ENCODE measurements around the gene LENG1. TPM values are rescaled to one million over a fixed set of nuclear protein-coding genes. Genes with fewer than 3 reads are reported as not detected.

LENG1 gene
- total and polyA plus RNA-seq, 4 experiments from 2014 or later: 9.9 to 22.7 (median 18.8) TPM

- no peaks in the 10 kb centered on the region for H3K27me3 ChIP-seq (ENCODE audit: insufficient read depth, low read length)
- no peaks in the 10 kb centered on the region for H3K9me3 ChIP-seq (ENCODE audit: control insufficient read depth in 1 of 2, low read length in 2 of 2)
- no peak overlapping the region for H3K4me3 ChIP-seq (ENCODE audit: low read length in 2 of 2)
- no peak for DNase-seq
- intact Hi-C loops (cut with micrococcal nuclease): no loop called here
- peaks cover 46% of the 10 kb centered on the region for H3K36me3 ChIP-seq (ENCODE audit: insufficient read depth, low read length)
- Mint-ChIP-seq H3K4me3 (no peak overlapping the region), H3K36me3 (peaks cover 18 to 47% of the 10 kb centered on the region in 2 donors), H3K27ac (no peak overlapping the region), H3K27me3 (no peaks in the 10 kb centered on the region), H3K9me3 (peaks cover 0 to 2% (median 0%) of the 10 kb centered on the region in 8 donors), H3K4me1 (no peaks in the 10 kb centered on the region)
- H3K27ac ChIP-seq (ENCODE audit: low read depth, low read length): no peak overlapping the region
- ChIA-PET POLR2A (ENCODE audit: partially characterized antibody) (interaction anchor here (1.5 to 2.2 kb wide), 2 partner anchors 8 to 13 kb away, joined by 3 to 6 read pairs; partner anchors contain the start of genes CNOT3, PRPF31 and TFPT), CTCF (ENCODE audit: partially characterized antibody) (no interaction called here)
- no peaks in the 10 kb centered on the region for H3K4me1 ChIP-seq (ENCODE audit: insufficient read depth, low read length)
Measured at GRCh38 chr19:54128441-54128725, 31.1 kb downstream of the LENG1 start.

GRCh38 chr19:54127688-54128440 is 31.7 kb downstream of the LENG1 start:
- intact Hi-C loops (cut with micrococcal nuclease): no loop called here
- H3K27me3 Mint-ChIP-seq: no peaks in the 10 kb centered on the region
- no peak overlapping the region for H3K4me3 Mint-ChIP-seq

GRCh38 chr19:54125713-54126112 is 33.8 kb downstream of the LENG1 start:
- Mint-ChIP-seq H3K36me3 (peaks cover 27 to 52% of the 10 kb centered on the region in 2 donors), H3K4me3 (no peak overlapping the region), H3K27me3 (no peaks in the 10 kb centered on the region), H3K4me1 (no peaks in the 10 kb centered on the region), H3K9me3 (peaks cover 0 to 2% (median 0%) of the 10 kb centered on the region in 8 donors), H3K27ac (no peak overlapping the region)
- CTCF ChIA-PET (ENCODE audit: partially characterized antibody): no interaction called here
- Histone ChIP-seq H3K4me1 (ENCODE audit: insufficient read depth, low read length) (no peaks in the 10 kb centered on the region), H3K36me3 (ENCODE audit: insufficient read depth, low read length) (peaks cover 68% of the 10 kb centered on the region), H3K4me3 (ENCODE audit: low read length in 2 of 2) (no peak overlapping the region), H3K9me3 (ENCODE audit: control insufficient read depth in 1 of 2, low read length in 2 of 2) (no peaks in the 10 kb centered on the region), H3K27me3 (ENCODE audit: insufficient read depth, low read length) (no peaks in the 10 kb centered on the region), H3K27ac (ENCODE audit: low read depth, low read length) (no peak overlapping the region)
- POLR2A ChIA-PET (ENCODE audit: partially characterized antibody): no interaction called here
- no peak for DNase-seq
- intact Hi-C loops (cut with micrococcal nuclease): no loop called here

More at GRCh38 chr19:54127688-54128440, 31.7 kb downstream of the LENG1 start:
- no peak overlapping the region for H3K27ac ChIP-seq (ENCODE audit: low read depth, low read length)
- H3K36me3 ChIP-seq (ENCODE audit: insufficient read depth, low read length): peaks cover 51% of the 10 kb centered on the region
- no peak overlapping the region for H3K27ac Mint-ChIP-seq
- peaks cover 0 to 2% (median 0%) of the 10 kb centered on the region in 8 donors for H3K9me3 Mint-ChIP-seq
- no peak for DNase-seq
- H3K4me3 ChIP-seq (ENCODE audit: low read length in 2 of 2): no peak overlapping the region
- H3K4me1 Mint-ChIP-seq: no peaks in the 10 kb centered on the region
- no peaks in the 10 kb centered on the region for H3K9me3 ChIP-seq (ENCODE audit: control insufficient read depth in 1 of 2, low read length in 2 of 2)
- H3K27me3 ChIP-seq (ENCODE audit: insufficient read depth, low read length): no peaks in the 10 kb centered on the region
- ChIA-PET POLR2A (ENCODE audit: partially characterized antibody) (interaction anchor here (1.5 to 2.2 kb wide), 2 partner anchors 9 to 12 kb away, joined by 3 to 6 read pairs; partner anchors contain the start of genes CNOT3, PRPF31 and TFPT), CTCF (ENCODE audit: partially characterized antibody) (no interaction called here)
- peaks cover 21 to 51% of the 10 kb centered on the region in 2 donors for H3K36me3 Mint-ChIP-seq
- no peaks in the 10 kb centered on the region for H3K4me1 ChIP-seq (ENCODE audit: insufficient read depth, low read length)

- peaks cover 77% of the 10 kb centered on the region for H3K36me3 ChIP-seq (ENCODE audit: insufficient read depth, low read length)
- no peaks in the 10 kb centered on the region for H3K9me3 ChIP-seq (ENCODE audit: control insufficient read depth in 1 of 2, low read length in 2 of 2)
- no peak overlapping the region for H3K27ac ChIP-seq (ENCODE audit: low read depth, low read length)
- H3K4me1 ChIP-seq (ENCODE audit: insufficient read depth, low read length): no peaks in the 10 kb centered on the region
- no peaks in the 10 kb centered on the region for H3K27me3 ChIP-seq (ENCODE audit: insufficient read depth, low read length)
- DNase-seq: no peak
- Mint-ChIP-seq H3K27me3 (no peaks in the 10 kb centered on the region), H3K4me3 (no peak overlapping the region), H3K4me1 (peaks cover 0 to 1% (median 0%) of the 10 kb centered on the region in 4 donors), H3K9me3 (peaks cover 0 to 2% (median 0%) of the 10 kb centered on the region in 8 donors), H3K27ac (no peak overlapping the region), H3K36me3 (peaks cover 35 to 59% of the 10 kb centered on the region in 2 donors)
- POLR2A ChIA-PET (ENCODE audit: partially characterized antibody): interaction anchor here (1.7 to 2.3 kb wide), 2 partner anchors 9 to 34 kb away, joined by 4 to 11 read pairs; partner anchors contain the start of genes PRPF31 and TFPT
- no peak overlapping the region for H3K4me3 ChIP-seq (ENCODE audit: low read length in 2 of 2)
- intact Hi-C loops (cut with micrococcal nuclease): no loop called here
- CTCF ChIA-PET (ENCODE audit: partially characterized antibody): no interaction called here
Measured at GRCh38 chr19:54124393-54124792, 35.1 kb downstream of the LENG1 start.

- H3K4me3 ChIP-seq (ENCODE audit: low read length in 2 of 2): no peak overlapping the region
- Mint-ChIP-seq H3K27ac (no peak overlapping the region), H3K9me3 (peaks cover 0 to 2% (median 0%) of the 10 kb centered on the region in 8 donors), H3K4me3 (no peak overlapping the region), H3K36me3 (peaks cover 36 to 58% of the 10 kb centered on the region in 2 donors), H3K27me3 (no peaks in the 10 kb centered on the region), H3K4me1 (peaks cover 0 to 1% (median 0%) of the 10 kb centered on the region in 4 donors)
- ChIA-PET CTCF (ENCODE audit: partially characterized antibody) (no interaction called here), POLR2A (ENCODE audit: partially characterized antibody) (interaction anchor here (1.1 to 2.3 kb wide), 3 partner anchors 8 to 35 kb away, joined by 3 to 11 read pairs (median 4); partner anchors contain the start of genes PRPF31 and TFPT)
- no peaks in the 10 kb centered on the region for H3K27me3 ChIP-seq (ENCODE audit: insufficient read depth, low read length)
- no peak overlapping the region for H3K27ac ChIP-seq (ENCODE audit: low read depth, low read length)
- peaks cover 72% of the 10 kb centered on the region for H3K36me3 ChIP-seq (ENCODE audit: insufficient read depth, low read length)
- H3K4me1 ChIP-seq (ENCODE audit: insufficient read depth, low read length): no peaks in the 10 kb centered on the region
- DNase-seq: no peak
- intact Hi-C loops (cut with micrococcal nuclease): no loop called here
- H3K9me3 ChIP-seq (ENCODE audit: control insufficient read depth in 1 of 2, low read length in 2 of 2): no peaks in the 10 kb centered on the region
Measured at GRCh38 chr19:54123682-54124081, 35.8 kb downstream of the LENG1 start.

DNA sequence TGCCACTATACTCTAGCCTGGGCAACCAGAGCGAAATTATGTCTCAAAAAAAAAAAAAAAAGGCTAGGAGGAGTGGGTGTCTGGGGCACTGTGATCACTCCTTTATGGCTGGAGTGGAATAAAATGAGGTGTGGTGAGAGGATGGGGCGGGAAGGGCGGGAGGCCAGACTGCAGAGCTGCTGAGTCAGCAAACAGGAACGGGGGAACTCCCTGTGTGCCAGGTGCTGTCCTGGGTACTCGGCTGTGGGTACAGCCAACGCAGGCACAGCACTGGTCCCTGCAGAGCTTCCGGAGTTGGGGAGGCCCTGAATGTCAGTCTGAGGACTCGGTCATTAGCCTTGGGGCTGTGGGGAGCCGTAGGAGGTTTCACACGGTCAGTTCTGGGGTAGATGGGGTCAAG is 38.3 kb downstream of the LENG1 start:
- Mint-ChIP-seq H3K4me1 (peaks cover 5 to 11% (median 10%) of the 10 kb centered on the region in 4 donors), H3K36me3 (peaks cover 37 to 54% of the 10 kb centered on the region in 2 donors), H3K27ac (no peak overlapping the region), H3K9me3 (peaks cover 0 to 2% (median 0%) of the 10 kb centered on the region in 8 donors), H3K27me3 (no peaks in the 10 kb centered on the region), H3K4me3 (no peak overlapping the region)
- peaks cover 11% of the 10 kb centered on the region for H3K4me1 ChIP-seq (ENCODE audit: insufficient read depth, low read length)
- H3K27ac ChIP-seq (ENCODE audit: low read depth, low read length): no peak overlapping the region
- CTCF ChIA-PET (ENCODE audit: partially characterized antibody): no interaction called here
- intact Hi-C loops (cut with micrococcal nuclease): no loop called here
- H3K27me3 ChIP-seq (ENCODE audit: insufficient read depth, low read length): no peaks in the 10 kb centered on the region
- no peak for DNase-seq
- H3K9me3 ChIP-seq (ENCODE audit: control insufficient read depth in 1 of 2, low read length in 2 of 2): no peaks in the 10 kb centered on the region
- no peak overlapping the region for H3K4me3 ChIP-seq (ENCODE audit: low read length in 2 of 2)
- POLR2A ChIA-PET (ENCODE audit: partially characterized antibody): no interaction called here
- H3K36me3 ChIP-seq (ENCODE audit: insufficient read depth, low read length): peaks cover 60% of the 10 kb centered on the region
